Suppressor macrophage (primary cell): Measurements from ENCODE around the gene GNPNAT1.
"Not testable (repeated sequence)": the region's sequence is repeated elsewhere in the genome, so short reads cannot be mapped to it uniquely, and the experiment has no call there.

ENCODE experiments used
- DNase-seq, 4 experiments: peaks; one replicate each; pipeline ENCODE4 v3.0.0-alpha.2; 2020 to 2022

The GNPNAT1 gene

GRCh38 chr14:52729035-52729434 lies 62.4 kb downstream of the GNPNAT1 start:
- DNase-seq: not testable (repeated sequence)

DNA sequence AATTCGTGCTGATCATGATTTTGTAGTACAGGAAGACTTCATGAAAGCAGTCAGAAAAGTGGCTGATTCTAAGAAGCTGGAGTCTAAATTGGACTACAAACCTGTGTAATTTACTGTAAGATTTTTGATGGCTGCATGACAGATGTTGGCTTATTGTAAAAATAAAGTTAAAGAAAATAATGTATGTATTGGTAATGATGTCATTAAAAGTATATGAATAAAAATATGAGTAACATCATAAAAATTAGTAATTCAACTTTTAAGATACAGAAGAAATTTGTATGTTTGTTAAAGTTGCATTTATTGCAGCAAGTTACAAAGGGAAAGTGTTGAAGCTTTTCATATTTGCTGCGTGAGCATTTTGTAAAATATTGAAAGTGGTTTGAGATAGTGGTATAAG lies 63.9 kb downstream of the GNPNAT1 start:
- not testable (repeated sequence) for DNase-seq
